ENCODE data around the gene TACC3. TPM values are rescaled to one million over a fixed set of nuclear protein-coding genes. Genes with fewer than 3 reads are reported as not detected.
A peak's percentile ranks its signal among the peaks of the same experiment; 100 is the strongest.

Gene TACC3
- total RNA-seq, 1 experiment from 2014 or later, result 34.9 TPM

DNA sequence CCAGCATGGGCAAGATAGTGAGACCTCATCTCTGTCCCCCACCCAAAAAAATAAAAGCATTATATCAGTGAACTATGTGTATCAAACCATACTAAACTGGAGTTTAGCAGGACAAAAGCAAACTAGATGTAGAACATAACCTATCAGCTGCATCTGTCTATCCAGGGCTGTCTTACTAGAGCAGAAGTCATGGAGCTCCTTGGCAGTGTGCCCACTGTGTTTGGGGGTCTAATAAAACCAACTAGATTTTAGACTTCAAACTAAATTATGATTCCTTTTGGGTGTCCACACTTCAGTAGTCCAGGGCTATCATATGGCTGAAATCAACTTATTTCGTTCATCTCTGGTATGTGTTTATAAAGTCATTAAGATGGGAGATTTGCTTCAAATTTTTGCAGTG is 17.5 kb upstream of the TACC3 start:
- no peak for DNase-seq (ENCODE audit: low read depth)

DNA sequence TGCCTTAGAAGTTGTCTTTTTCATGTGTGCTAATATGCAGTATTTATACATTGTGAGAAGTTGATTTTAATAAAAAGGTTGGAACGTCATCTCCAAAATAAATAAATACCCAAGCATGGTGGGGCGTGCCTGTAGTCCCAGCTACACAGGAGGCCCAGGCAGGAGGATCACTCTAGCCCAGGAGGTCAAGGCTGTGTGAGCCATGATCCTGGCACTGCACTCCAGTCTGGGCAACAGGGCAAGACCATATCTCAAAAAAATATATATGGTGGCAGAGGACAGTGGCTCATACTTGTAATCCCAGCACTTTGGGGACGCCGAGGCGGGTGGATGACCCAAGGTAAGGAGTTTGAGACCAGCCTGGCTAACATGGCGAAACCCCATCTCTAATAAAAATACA is 15.6 kb upstream of the TACC3 start:
- DNase-seq (ENCODE audit: low read depth), result no peak

DNA sequence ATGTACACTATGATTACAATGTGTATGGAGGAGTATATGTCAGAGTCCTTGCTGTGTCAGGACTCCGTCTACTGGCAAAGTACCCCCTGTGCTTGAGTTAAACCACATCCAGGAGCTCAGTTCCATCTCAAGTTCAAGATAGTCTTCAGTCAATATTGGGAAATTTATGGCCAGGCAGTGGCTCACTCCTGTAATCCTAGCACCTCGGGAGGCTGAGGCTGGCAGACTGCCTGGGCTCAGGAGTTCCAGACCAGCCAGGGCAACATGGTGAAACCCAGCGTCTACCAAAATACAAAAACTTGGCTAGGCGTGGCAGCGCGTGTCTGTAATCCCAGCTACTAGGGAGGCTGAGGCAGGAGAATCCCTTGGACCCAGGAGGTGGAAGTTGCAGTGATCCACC is 15.0 kb upstream of the TACC3 start:
- DNase-seq (ENCODE audit: low read depth), result no peak

DNA sequence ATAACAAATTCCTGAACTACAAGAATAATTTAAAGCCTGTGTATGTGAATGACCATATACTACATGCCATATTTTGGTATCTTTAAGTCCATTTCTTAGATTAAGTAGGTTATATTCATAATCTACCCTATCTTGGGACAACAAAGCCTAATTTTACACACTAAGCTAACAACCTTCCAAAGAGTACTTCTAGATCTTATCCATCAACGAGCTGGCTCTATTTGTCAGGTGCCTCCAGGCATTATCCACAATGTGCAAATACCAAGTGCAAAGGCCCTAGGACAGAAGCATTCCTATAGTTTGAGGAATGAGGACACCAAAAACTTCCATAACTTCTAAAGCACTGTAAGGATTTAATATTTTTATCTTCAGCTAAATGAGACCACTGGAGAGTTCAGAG is 12.7 kb upstream of the TACC3 start:
- DNase-seq (ENCODE audit: low read depth), result no peak

DNA sequence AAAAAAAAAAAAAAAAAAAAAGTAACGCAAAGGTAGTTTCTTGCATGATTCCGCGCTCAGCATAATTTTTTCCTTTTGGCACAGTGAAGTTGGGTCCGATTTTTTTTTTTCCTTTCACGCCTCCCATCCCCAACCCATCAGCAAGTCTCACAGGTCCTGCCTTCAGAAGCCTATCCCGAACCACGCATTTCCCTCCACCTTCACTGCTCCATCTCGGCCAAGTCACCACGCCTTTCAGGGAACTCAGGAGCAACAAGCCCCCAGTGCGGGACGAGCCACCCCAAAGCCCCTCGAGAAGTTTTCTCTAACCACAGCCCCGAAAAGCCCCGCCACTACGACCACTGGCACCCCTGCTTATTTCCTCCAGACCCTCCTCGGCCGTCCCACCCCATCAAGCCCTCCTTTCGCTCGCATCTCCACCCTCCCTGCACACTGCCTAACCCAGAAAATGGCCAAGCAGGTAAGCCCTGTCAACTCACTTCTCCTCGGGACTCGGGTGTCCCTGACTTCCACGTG is 10.2 kb upstream of the TACC3 start:
- no peak for DNase-seq (ENCODE audit: low read depth)

DNA sequence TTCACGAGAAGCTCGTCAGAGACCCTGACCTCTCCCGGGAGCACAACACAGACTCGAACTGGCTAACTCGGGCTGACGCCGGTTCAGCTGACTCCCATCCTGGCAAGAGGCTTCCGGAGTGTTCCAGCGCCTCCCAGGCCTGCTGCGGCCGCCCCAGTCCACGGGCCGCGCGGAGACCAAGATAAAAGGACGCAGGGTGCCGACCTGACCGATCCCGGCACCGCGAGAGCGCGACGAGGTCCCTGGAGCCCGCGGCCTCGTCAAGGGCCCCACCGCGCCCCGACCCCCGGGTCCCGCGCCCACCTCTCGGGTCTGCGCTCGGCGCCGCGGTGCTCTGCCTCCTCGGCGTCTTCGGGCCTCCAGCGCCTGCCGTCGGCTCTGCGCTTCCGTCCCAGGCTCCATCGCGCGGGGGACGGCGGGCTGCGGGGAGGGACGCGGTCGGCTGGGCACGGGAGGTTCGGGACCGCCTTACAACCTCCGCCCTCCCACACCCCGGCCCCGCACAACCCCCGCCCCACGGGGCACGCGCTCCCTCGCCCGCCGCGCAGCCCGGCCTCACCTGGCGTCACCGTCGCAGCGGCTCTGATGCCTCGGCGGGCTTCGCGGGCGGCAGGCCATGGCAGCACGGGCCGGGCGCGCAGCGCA is 9.6 kb upstream of the TACC3 start:
- DNase-seq (ENCODE audit: low read depth), result peak; percentile 52

DNA sequence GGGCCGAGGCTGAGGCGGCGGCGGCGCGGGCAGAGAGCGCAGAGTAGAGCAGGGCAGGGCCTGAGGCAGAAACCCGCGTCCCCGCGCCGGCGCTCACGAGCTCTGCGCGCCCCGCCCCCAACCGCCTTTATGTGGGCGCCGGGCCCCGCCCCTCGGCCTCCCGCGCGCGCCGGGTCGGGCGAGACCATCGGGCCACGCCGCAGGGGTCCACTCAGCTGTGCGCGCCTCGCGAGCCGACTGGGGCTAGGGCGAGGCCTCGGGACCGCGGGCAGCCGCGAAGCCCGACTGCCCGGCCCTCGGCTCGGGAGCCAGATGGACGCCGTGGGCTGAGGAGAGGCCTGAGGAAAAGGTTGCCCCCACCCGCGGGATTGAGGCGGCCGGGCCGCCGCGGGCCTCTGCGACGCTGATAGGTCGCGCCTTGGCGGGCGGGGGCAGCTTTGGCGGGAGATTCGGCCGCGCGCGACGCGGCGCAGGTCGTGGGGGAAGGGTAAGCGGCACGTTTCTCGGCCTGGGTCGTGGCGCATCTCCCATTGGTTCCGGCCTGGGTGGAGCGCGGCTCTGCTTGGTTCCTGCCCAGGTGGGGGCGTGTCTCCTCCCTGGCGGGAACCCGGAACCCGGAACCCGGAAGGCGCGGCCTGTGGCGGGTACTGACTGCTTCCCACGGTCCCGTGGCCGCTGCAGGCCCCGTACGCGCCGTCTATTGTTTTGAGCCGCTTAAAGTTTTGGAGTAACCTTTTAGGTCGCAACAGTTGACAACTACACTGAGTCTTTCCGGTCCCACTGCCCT is 8.9 kb upstream of the TACC3 start, which contains the start of gene SLBP:
Gene SLBP (minus strand): TSS at position 104 of the 787 bp plus-strand sequence. CDS start 131 bp downstream, outside the sequence.
- DNase-seq (ENCODE audit: low read depth), result peak; percentile 97

DNA sequence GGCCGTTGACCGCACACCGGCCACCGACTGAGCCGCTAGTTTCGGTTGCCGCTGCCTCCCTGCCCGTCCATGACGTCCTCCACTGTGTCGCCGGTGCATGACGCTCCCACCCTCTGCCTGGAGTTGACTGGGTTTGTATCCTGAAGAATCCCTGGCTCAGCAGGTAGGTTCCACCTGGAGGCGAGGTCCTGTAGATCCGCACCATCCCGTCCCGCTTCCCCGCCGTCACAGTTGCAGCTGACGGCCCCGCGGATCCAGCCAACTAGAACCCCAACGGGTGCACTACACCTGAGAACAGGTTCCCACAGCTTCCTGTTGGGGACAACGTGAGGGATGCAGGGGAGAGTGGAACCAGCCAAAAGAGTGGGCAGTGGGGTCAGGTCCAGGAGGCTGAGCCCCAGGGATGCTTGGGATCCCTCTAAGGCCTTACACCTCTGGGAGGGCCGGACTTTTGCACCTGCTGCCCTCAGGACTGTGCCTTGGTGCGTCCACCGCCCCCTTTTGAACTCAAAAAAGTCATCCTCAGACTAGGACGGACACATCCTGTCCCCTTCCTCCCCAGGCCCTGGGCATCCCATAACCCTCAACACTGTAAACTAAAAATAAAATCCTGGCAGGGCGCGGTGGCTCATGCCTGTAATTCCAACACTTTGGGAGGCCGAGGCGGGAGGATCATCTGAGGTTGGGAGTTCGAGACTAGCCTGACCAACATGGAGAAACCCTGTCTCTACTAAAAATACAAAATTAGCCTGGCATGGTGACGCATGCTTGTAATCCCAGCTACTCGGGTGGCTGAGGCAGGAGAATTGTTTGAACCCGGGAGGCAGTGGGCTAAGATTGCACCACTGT is 8.1 kb upstream of the TACC3 start:
- DNase-seq (ENCODE audit: low read depth), result no peak

DNA sequence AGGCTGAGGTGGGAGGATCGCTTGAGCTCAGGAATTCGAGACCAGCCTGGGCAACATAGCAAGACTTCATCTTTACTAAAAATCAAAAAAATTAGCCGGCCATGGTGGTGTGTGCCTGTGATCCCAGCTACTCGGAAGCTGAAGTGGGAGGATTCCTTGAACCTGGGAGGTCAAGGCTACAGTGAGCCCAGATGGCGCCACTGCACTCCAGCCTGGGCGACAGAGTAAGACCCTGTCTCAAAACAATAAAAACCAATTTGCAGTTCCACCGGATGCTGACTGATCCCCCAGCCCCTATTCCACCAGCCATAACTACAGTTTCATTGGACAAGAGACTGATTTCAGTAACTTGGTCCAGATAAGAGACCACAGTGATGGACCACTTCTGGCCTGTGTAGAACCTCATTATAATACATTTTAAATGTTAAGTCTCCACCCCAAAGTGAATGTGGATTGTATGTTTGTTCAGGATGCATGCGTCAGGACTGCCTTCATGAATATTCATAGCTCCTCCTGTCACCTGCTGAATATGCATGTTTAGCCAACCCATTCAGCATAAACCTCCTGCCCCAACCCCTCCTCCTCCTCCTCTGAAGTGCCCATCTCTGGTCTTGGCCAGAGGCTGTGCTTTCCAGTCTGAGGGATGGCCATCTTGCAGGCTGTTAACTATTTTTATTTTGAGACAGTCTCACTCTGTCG is 6.9 kb upstream of the TACC3 start:
- DNase-seq (ENCODE audit: low read depth), result no peak

DNA sequence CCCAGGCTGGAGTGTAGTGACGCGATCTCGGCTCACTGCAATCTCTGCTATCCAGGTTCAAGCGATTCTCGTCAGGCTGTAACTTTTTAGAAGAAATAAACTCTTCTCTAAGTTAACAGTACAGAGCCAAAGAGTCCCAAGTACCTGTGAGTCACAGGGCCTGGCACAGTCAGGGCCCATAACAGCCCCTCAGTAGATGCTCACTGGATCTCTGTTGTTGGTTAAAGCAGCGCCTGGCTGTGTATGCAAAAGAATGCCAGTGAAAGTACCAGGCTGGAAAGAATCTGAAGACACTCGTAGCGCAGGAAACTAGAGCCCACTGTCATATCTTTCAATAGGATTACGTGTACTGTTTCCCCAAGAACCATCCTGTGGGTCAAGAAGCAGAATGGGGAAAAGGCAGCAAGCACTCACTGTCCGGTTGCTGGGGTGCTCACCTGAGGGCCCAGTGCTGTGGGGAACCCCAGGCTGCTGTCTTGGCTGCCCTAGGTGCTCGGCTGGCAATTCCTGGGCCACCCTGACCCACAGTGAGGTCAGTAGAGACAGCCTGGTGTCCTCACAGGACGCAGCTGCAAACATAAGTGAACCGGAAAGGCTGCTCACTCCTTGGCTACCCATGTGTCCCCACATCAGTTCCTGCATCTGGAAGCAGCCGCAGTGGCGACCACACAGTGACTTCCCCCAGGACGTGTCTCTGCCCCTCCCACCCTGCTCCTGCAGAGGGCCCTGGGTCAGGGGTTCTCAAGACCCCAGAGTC is 6.1 kb upstream of the TACC3 start:
- DNase-seq (ENCODE audit: low read depth), result no peak

DNA sequence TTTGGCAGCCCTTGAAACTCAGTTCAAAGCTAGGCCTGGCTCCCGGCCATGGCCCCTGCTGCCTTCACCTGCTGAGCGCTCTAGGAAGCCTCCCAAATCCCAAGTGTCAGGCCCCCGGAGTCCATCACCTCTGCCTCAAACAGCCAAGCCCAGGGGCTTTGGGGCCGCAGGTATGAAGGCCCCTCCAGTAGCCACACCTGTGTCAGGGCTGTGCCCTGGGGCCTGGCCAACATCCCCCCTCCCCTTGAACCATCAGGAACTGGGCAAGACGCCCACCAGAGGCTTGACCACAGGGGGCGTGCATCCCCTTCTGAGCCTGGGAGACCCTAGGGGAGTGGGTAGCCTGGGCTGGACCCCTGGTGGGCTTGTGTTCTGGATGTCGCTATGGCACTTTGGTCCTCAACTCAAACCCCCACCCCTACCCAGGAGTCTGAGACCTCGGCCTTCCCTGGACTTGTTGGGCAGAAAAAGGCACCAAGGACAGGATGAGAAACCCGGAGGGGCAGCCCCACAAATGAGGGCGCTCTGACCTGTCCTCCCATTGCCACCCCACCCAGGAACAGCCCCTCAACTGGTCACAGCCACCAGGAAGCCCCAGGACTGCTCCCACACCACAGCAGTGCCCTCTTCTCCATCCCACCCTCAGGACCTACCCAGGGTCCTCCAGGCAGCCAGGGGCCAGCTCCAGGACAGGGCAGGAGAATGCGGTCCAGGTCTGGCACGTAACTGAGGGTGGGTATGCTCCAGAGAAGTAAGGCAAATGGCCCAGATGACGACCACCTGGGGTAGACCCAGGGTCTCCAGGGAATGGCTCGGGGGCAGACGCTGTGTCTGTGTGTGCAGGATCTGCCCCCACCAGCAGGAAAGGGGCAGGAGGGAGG is 5.0 kb upstream of the TACC3 start:
- DNase-seq (ENCODE audit: low read depth), result peak; percentile 2

DNA sequence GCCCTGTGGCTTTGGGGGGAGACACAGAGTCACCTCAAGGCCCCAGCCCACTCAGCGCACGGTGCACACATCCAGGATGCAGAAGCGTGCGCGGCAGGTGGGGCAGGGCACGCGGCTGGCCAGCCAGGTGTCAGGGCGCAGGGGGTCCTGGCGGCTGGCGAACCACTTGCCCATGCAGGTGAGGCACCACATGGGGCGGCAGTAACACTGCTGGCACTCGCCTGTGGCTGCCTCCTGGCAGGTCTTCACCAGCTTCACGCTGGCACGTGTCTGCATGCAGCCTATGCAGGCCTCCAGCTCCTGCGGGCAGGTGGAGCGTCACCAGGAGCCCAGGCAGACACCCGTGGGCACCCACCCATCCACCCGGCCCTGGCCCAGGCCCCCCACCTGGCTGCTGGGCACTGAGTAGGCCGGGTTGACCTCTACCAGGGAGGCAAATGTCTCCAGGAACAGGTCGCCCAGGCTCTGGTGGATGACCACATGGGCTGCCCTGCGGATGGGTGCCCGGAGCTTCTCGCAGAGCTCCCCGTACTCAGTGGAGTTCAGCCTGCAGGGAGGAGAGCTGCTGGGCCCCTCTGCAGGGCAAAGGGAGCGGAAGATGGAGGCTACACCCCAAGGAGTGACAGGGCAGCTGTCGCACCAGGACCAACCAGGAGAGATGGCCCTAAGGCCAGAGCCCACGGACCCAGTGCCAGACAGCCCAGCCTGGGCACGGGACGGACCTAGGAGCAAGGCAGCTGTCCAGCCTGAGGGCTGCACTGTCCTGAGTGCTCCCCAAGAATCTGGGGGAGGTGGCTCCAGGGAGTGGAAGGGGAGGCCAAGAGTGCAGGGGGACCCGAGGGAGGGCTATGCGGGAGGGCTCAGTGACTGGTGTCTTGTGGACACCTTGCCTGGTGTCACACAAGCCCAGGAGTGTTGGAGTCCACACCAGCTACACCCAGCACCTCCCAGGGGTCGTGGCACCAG is 3.9 kb upstream of the TACC3 start:
- DNase-seq (ENCODE audit: low read depth), result peak; percentile 3

DNA sequence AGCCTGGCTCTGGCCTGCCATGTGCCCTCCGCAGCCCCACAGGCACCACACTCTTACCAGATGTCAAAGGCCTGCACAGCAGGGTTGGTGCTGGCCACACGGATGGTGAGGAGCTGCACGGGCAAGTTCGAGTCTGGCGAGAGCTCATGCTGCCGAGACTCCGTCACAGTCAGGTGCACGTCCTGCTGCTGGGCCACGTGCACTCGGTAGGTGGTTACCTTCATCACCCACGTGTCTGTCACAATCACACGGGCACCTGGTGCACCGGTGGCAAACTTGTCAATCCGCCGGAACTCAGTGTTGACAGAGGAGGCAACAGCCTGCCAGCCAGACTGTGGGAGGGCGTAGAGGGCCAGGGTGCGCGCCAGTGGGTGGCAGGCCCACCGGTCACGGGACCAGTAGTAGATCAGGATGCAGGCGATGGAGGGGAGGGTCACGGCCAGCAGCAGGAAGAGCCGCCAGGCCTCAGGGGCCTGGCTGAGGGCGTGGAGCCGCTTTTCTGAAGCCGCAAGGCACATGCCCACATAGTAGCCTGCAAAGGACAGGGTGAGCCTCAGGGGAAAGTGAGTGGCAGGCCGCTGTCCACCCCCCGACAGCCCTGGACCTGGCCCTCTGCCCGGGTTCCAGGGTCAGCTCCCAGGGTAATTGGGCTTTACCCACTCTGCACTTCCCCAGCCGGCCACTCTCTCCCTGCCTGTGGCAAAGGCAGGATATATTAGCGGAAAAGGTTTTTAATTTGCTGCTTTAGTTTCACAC is 3.0 kb upstream of the TACC3 start:
- DNase-seq (ENCODE audit: low read depth), result peak; percentile 7

DNA sequence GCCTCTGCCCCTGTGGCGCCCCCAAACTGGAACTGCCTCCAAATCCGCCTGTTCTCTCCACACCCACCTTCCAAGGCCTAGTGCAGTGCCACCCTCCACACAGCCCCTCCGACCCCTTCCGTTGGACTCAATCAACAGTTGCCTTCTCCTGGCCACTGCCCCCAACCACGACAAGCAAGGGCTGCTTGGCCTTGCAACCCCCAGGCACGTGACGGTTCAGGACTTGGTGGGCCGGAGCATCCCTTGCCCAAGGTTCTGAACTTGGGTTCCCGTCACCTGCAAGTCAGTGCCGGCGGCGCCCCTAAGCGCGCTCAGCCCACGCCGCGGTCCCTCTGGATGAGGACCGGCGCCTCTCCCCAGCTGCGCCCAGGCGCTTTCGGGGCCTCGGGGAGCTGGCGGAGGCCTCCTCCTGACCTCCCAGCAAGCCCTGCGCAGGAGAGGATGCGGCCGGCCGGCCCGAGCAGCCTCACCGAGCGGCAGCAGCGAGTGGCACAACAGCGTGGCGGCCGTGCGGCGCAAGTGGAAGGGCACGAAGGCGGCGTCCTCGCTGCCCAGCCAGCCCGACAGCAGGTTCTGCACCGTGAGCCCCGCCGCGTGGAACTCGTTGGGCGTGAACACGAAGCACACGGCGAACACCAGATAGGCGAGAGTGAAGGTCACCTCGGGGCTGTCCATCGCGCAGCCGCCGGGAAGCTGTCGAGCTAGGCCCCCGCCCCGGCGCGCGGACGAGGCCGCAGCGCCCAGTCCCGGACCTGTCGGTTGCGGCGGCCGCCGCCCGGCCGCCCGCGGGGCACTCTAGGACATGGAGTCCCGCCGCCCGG is 948 bp upstream of the TACC3 start:
- peak; percentile 51 for DNase-seq (ENCODE audit: low read depth)

DNA sequence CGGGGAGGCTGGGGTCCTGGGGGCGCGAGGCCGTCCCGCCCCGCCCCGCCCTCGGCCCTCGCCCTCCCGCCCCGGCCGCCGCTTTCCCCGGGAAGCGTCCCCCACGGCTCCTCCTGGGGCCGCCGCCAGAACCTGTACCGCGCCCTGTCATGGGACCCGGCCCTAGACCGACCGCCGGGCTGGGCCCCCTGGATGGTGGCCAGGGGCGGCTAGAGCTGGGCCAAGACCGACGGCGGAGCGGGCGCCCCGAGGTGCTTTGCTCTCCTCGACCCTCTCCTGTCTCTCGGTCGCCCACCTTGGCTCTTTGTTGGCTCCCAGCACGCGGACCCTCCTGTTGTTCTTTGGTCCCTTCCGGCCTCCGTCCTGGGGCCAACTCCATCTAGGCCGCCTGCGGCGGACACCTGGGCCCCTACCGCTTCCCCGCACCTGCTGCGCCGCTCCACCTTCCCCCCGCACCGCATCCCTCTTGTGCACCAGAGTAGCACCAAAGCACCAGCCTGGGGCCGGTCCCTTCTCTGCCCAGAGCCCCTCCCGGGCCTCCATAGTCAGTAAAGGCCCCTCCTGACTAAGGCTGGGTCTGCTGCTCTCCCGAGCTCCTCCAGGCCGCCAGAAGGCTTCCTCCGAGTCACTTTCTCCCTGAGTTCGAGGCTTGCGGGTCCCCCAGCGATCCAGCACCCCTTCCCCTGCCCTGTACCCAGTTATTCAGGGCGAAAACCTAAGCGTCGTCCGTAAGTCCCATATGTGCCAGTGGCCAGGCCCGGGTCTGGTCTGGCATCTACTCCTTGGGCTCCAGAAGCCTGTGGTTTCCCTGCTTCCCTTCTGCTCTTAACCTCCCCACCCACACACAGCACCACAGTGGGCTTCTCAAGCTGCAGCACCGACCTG is 587 bp downstream of the TACC3 start:
- DNase-seq (ENCODE audit: low read depth), result peak; percentile 7

DNA sequence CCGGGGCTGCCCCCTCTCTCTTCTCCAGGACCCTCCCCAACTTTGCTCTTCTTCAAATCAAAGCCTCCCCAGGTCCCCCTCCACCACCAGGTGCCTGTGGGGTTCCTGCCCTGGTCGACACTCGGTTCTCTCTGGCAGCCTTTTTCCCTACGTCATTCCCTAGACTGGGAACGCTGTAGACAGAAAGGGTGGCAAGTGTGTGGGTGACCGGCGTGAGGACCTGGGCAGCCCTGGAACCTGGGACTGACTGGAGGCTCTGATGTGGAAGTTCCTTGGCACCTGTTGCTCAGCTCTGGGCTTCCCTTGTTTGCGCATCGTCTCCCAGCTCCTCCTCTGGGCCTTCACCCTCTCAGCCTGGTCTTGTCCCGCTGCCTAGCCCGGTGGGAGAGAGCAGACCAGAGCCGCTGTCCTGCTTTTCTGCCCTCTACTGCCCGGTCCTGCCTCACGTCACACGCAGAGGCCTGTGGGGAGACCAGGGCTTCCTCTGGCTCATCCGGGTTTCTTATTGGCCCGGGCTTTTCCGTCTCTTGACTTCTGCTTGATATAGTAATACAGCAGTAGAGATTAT is 1.3 kb downstream of the TACC3 start:
- DNase-seq (ENCODE audit: low read depth), result peak; percentile 4

Measured in Daoy (cell line).